Neuron (in vitro differentiated cells): ENCODE measurements around the gene MAOA.
A peak's percentile ranks its signal among the peaks of the same experiment; 100 is the strongest.
"Not testable (repeated sequence)": the region's sequence is repeated elsewhere in the genome, so short reads cannot be mapped to it uniquely, and the experiment has no call there.

ENCODE experiments used
- H2AFZ ChIP-seq: one replicate; pipeline ENCODE4 v1.6.1; 2013; ENCODE audit warnings: low read depth, mild to moderate bottlenecking, inconsistent platforms, low read length, moderate library complexity
- H3K27me3 ChIP-seq: one replicate; pipeline ENCODE4 v1.6.1; 2013; ENCODE audit warnings: low read length; ENCODE audit not compliant: insufficient read depth
- H3K36me3 ChIP-seq: one replicate; pipeline ENCODE4 v1.6.1; 2013; ENCODE audit warnings: low read length; ENCODE audit not compliant: insufficient read depth
- H3K4me1 ChIP-seq: one replicate; pipeline ENCODE4 v1.6.1; 2013; ENCODE audit warnings: low read length; ENCODE audit not compliant: insufficient read depth
- H3K4me3 ChIP-seq: 2 replicates; pipeline ENCODE4 v1.5.1; 2013; ENCODE audit warnings: mild to moderate bottlenecking, low read length, moderate library complexity
- H3K9me3 ChIP-seq: one replicate; pipeline ENCODE4 v1.6.1; 2013; ENCODE audit warnings: low read length

Gene MAOA

GRCh38 chrX:43656005-43656494, at the start of gene MAOA:
TSS of gene MAOA (plus strand) at chrX:43656299. CDS start at chrX:43656342, 43 bp downstream.
- peaks cover 5% of the 10 kb centered on the region for H3K9me3 ChIP-seq
- H3K4me3 ChIP-seq = peak within 1 kb of the TSS; percentile 54
- no peaks in the 10 kb centered on the region for H3K27me3 ChIP-seq
- no peaks in the 10 kb centered on the region for H3K4me1 ChIP-seq
- H2AFZ ChIP-seq = no peak within 1 kb of the TSS
- H3K36me3 ChIP-seq = no peaks in the 10 kb centered on the region

GRCh38 chrX:43612400-43612799, 43.7 kb upstream of the MAOA start:
- H3K4me1 ChIP-seq = no peaks in the 10 kb centered on the region
- no peak overlapping the region for H2AFZ ChIP-seq
- H3K27me3 ChIP-seq = no peaks in the 10 kb centered on the region
- H3K36me3 ChIP-seq = no peaks in the 10 kb centered on the region
- H3K4me3 ChIP-seq = no peak overlapping the region
- H3K9me3 ChIP-seq = no peaks in the 10 kb centered on the region

GRCh38 chrX:43615660-43616059, 40.4 kb upstream of the MAOA start:
- Histone ChIP-seq H3K9me3 (no peaks in the 10 kb centered on the region), H3K4me1 (no peaks in the 10 kb centered on the region), H3K27me3 (no peaks in the 10 kb centered on the region), H3K36me3 (no peaks in the 10 kb centered on the region), H3K4me3 (no peak overlapping the region), H2AFZ (no peak overlapping the region)

- no peaks in the 10 kb centered on the region for H3K36me3 ChIP-seq
- no peak overlapping the region for H2AFZ ChIP-seq
- H3K4me3 ChIP-seq = no peak overlapping the region
- no peaks in the 10 kb centered on the region for H3K27me3 ChIP-seq
- H3K4me1 ChIP-seq = no peaks in the 10 kb centered on the region
- H3K9me3 ChIP-seq = no peaks in the 10 kb centered on the region
Observed at GRCh38 chrX:43618366-43619205, 37.5 kb upstream of the MAOA start.

GRCh38 chrX:43619861-43620260, 36.2 kb upstream of the MAOA start:
- H3K9me3 ChIP-seq, H3K27me3 ChIP-seq, H3K36me3 ChIP-seq, H3K4me1 ChIP-seq, H3K4me3 ChIP-seq, H2AFZ ChIP-seq: not testable (repeated sequence)

GRCh38 chrX:43627147-43627546, 29.0 kb upstream of the MAOA start:
- Histone ChIP-seq H3K9me3 (no peaks in the 10 kb centered on the region), H2AFZ (no peak overlapping the region), H3K4me1 (no peaks in the 10 kb centered on the region), H3K4me3 (no peak overlapping the region), H3K36me3 (no peaks in the 10 kb centered on the region), H3K27me3 (no peaks in the 10 kb centered on the region)

GRCh38 chrX:43627669-43628068, 28.4 kb upstream of the MAOA start:
- no peaks in the 10 kb centered on the region for H3K9me3 ChIP-seq
- H2AFZ ChIP-seq = no peak overlapping the region
- no peaks in the 10 kb centered on the region for H3K4me1 ChIP-seq
- H3K4me3 ChIP-seq = no peak overlapping the region
- no peaks in the 10 kb centered on the region for H3K27me3 ChIP-seq
- H3K36me3 ChIP-seq = no peaks in the 10 kb centered on the region

GRCh38 chrX:43629229-43629628, 26.9 kb upstream of the MAOA start:
- no peak overlapping the region for H2AFZ ChIP-seq
- no peaks in the 10 kb centered on the region for H3K4me1 ChIP-seq
- H3K36me3 ChIP-seq = no peaks in the 10 kb centered on the region
- H3K27me3 ChIP-seq = no peaks in the 10 kb centered on the region
- H3K4me3 ChIP-seq = no peak overlapping the region
- no peaks in the 10 kb centered on the region for H3K9me3 ChIP-seq

- no peaks in the 10 kb centered on the region for H3K27me3 ChIP-seq
- H3K9me3 ChIP-seq = no peaks in the 10 kb centered on the region
- no peak overlapping the region for H2AFZ ChIP-seq
- H3K36me3 ChIP-seq = no peaks in the 10 kb centered on the region
- H3K4me3 ChIP-seq = no peak overlapping the region
- no peaks in the 10 kb centered on the region for H3K4me1 ChIP-seq
Observed at GRCh38 chrX:43631841-43632240, 24.3 kb upstream of the MAOA start.

GRCh38 chrX:43633081-43633480, 23.0 kb upstream of the MAOA start:
- Histone ChIP-seq H3K4me1 (no peaks in the 10 kb centered on the region), H3K9me3 (no peaks in the 10 kb centered on the region), H2AFZ (no peak overlapping the region), H3K36me3 (no peaks in the 10 kb centered on the region), H3K4me3 (no peak overlapping the region), H3K27me3 (peaks cover 2% of the 10 kb centered on the region)

- Histone ChIP-seq H3K9me3 (no peaks in the 10 kb centered on the region), H3K4me3 (no peak overlapping the region), H2AFZ (no peak overlapping the region), H3K36me3 (no peaks in the 10 kb centered on the region), H3K27me3 (peaks cover 2% of the 10 kb centered on the region), H3K4me1 (no peaks in the 10 kb centered on the region)
Observed at GRCh38 chrX:43633757-43634156, 22.3 kb upstream of the MAOA start.

GRCh38 chrX:43640482-43640881, 15.6 kb upstream of the MAOA start:
- H3K4me3 ChIP-seq = no peak overlapping the region
- H3K27me3 ChIP-seq = peaks cover 4% of the 10 kb centered on the region
- H2AFZ ChIP-seq = no peak overlapping the region
- no peaks in the 10 kb centered on the region for H3K4me1 ChIP-seq
- H3K9me3 ChIP-seq = no peaks in the 10 kb centered on the region
- no peaks in the 10 kb centered on the region for H3K36me3 ChIP-seq

GRCh38 chrX:43641691-43642090, 14.4 kb upstream of the MAOA start:
- Histone ChIP-seq H2AFZ (no peak overlapping the region), H3K9me3 (no peaks in the 10 kb centered on the region), H3K36me3 (no peaks in the 10 kb centered on the region), H3K27me3 (peaks cover 4% of the 10 kb centered on the region), H3K4me3 (no peak overlapping the region), H3K4me1 (no peaks in the 10 kb centered on the region)

GRCh38 chrX:43643201-43643600, 12.9 kb upstream of the MAOA start:
- no peak overlapping the region for H2AFZ ChIP-seq
- peaks cover 2% of the 10 kb centered on the region for H3K27me3 ChIP-seq
- H3K4me3 ChIP-seq = no peak overlapping the region
- H3K9me3 ChIP-seq = no peaks in the 10 kb centered on the region
- H3K4me1 ChIP-seq = no peaks in the 10 kb centered on the region
- no peaks in the 10 kb centered on the region for H3K36me3 ChIP-seq
